GM12872 (cell line): ENCODE measurements around the gene ST6GAL2.

Experiments used
- TF ChIP-seq, protein P1 (sequence below): IDR thresholded peaks from 3 replicates; pipeline ENCODE4 v1.5.1; 2011; ENCODE audit warnings: low read depth, mild to moderate bottlenecking, low read length, moderate library complexity; ENCODE audit not compliant: insufficient read depth

ST6GAL2 gene

DNA sequence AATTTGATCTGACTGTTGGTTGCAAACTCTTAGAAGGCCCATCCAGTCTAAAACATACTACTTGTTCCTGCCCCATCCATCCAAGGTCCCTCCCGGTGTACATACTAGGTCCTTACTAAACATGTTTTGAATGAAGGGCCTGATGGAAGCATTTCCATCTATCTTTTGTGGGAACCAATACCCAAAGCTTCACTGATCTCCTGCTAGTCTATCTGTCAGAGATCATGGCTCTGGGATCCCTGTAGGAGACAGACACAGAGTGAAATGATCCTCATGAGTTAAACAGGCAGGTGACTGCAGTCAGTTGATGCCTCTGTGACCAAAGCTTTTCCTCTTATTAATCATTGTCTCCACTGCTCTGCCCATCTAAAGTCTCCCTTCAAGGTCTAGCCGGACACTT is 115.0 kb downstream of the ST6GAL2 start:
- TF ChIP-seq, protein P1, sequence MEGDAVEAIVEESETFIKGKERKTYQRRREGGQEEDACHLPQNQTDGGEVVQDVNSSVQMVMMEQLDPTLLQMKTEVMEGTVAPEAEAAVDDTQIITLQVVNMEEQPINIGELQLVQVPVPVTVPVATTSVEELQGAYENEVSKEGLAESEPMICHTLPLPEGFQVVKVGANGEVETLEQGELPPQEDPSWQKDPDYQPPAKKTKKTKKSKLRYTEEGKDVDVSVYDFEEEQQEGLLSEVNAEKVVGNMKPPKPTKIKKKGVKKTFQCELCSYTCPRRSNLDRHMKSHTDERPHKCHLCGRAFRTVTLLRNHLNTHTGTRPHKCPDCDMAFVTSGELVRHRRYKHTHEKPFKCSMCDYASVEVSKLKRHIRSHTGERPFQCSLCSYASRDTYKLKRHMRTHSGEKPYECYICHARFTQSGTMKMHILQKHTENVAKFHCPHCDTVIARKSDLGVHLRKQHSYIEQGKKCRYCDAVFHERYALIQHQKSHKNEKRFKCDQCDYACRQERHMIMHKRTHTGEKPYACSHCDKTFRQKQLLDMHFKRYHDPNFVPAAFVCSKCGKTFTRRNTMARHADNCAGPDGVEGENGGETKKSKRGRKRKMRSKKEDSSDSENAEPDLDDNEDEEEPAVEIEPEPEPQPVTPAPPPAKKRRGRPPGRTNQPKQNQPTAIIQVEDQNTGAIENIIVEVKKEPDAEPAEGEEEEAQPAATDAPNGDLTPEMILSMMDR, result no peak

- TF ChIP-seq, protein P1, result no peak
Observed at GRCh38 chr2:106764614-106765013, 121.4 kb downstream of the ST6GAL2 start.

DNA sequence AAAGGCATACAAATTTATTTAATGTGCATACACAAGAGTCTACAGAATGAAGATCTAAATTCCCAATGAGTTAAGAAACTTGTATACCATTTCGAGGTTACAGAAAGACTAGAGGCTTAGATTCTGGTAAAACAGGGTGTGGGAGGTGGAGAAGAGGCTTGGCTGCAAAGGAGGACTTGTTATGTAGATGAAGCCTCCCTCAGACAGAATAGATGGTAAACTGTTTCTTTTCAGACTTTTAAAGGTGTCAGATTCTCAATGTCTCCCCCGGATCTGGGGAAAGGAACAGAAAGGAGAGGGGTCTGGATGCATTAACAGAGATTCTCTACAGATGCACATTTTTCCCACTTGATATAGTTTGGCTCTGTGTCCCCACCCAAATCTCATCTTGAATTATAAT is 126.0 kb downstream of the ST6GAL2 start:
- TF ChIP-seq, protein P1, result no peak

DNA sequence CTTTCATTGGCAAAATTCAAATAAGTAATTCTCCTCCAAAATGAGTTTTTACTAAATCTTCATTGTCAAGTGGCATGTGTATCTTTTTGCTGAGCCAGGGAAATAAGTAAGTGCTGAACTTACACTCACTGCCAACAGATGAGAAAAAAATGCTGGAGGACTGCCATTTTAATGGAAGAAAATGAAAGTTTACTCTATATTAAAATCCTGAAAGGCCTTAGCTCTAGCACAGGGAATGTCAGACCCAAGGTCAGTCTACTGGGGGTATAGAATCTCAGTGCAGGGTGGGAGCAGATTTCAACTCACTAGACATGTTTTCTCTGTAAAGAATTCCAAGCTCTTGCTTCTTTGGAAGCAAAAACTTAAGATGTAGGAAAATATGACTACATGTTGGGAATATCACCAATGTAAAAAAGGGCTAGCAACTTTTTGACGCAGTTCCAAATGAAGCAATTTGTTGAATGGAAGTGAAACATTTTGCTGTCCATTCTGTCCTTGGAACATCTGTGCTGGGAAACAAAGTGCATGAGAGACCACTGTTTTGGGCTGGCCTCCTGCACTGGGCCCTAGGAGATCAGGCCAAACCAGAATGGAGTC is 127.0 kb downstream of the ST6GAL2 start:
- TF ChIP-seq, protein P1, result no peak
